ENCODE results near the gene PDGFD.

Gene PDGFD

DNA sequence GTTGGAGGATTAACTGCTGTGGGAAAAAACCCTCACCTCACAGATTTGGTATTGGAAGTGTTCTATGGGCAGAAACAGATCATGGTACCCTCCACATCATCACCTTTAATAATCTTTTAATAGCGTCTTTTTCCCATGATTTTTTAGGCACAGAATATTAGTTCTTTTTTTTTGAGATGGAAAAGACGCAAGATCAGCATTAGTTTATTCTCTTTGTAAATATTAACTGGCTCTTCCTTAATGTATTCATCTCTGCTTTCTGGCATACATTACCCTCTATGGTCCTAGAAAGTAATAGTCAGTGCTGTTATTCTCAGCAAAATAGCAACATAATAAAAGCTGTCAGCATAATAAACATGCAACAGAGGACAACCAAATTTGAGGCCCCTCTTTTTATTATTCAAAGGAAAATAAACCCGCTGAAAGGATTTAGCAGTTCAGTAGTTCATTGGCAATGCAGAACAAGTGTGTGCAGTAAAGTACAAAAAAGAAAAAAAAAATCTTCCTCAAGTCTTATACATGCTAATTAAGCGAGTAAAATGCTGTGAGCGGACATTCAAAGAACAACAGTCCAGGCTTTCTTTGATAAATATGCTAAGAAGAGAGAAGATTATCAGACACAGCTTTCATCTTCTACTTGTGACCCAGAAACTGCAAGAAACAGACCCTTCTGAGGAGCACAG is 165.0 kb downstream of the PDGFD start:
- no peak for DNase-seq (ENCODE audit: low spot score)
- Histone ChIP-seq H3K27ac (no peak overlapping the region), H3K4me3 (no peak overlapping the region)
- TF ChIP-seq, protein P1, sequence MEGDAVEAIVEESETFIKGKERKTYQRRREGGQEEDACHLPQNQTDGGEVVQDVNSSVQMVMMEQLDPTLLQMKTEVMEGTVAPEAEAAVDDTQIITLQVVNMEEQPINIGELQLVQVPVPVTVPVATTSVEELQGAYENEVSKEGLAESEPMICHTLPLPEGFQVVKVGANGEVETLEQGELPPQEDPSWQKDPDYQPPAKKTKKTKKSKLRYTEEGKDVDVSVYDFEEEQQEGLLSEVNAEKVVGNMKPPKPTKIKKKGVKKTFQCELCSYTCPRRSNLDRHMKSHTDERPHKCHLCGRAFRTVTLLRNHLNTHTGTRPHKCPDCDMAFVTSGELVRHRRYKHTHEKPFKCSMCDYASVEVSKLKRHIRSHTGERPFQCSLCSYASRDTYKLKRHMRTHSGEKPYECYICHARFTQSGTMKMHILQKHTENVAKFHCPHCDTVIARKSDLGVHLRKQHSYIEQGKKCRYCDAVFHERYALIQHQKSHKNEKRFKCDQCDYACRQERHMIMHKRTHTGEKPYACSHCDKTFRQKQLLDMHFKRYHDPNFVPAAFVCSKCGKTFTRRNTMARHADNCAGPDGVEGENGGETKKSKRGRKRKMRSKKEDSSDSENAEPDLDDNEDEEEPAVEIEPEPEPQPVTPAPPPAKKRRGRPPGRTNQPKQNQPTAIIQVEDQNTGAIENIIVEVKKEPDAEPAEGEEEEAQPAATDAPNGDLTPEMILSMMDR (IDR thresholded peaks at IDR 0.05), result no peak

DNA sequence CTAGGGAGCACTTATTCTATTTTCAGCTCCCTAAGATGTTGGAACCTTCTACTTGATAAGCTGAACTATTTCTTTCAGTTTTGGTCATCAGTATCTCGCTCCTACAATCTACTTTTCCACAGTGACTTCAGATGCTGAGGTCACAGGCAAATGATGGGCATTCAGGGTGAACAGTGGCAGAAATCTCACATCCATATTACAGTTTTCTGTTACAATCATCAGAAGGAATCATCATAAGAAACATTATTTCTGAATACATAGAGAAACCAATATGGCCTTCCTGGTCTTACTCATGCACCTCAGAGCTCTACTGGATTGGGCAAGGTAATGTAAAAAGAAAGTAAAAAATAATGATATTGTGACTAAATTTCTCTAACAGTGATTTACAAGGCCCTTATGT is 166.9 kb downstream of the PDGFD start:
- no peak overlapping the region for H3K27ac ChIP-seq
- TF ChIP-seq, protein P1 (IDR thresholded peaks at IDR 0.05), result no peak
- no peak for DNase-seq (ENCODE audit: low spot score)
- no peak overlapping the region for H3K4me3 ChIP-seq

DNA sequence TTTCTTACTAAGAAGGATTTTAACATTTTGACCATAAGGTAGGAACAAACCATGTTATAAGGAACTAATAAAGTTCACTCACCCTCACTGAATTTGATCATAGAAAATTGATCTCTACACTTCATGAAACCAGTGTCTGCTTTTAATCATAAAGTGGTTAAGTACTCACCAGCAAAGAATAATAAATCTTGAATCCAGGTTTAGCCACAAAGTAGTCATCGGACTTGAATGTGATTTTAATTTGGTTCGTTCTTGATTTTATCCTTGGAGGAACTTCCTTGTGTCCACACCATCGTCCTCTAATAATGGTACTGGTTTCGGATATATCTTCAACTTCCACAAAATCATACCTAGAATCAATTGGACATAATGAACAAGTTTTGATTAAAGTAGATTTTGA is 168.1 kb downstream of the PDGFD start:
- TF ChIP-seq, protein P1 (IDR thresholded peaks at IDR 0.05), result no peak

DNA sequence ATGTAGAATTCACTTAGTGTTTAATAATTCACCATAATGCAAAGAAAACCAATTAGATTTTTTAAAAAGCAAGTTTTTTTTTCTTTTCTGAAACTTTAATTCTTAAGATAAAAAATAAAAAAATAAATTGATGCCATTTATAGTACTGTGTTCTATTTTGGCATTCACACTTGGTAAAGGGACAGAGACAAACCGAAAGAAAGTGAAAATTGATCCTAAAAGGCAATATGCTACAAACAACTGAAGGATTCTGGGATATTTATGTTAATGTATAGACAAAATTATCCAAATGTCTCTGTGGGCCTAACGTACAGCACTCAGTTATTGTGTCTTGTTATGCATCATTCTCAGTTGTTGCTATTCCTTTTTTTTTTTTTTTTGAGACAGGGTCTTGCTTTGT is 169.4 kb downstream of the PDGFD start:
- TF ChIP-seq, protein P1 (IDR thresholded peaks at IDR 0.05), result no peak
- Histone ChIP-seq H3K27ac (no peak overlapping the region), H3K4me3 (no peak overlapping the region)
- no peak for DNase-seq (ENCODE audit: low spot score)

More for the DNA sequence above, 168.1 kb downstream of the PDGFD start:
- Histone ChIP-seq H3K27ac (no peak overlapping the region), H3K4me3 (no peak overlapping the region)
- DNase-seq (ENCODE audit: low spot score), result no peak

DNA sequence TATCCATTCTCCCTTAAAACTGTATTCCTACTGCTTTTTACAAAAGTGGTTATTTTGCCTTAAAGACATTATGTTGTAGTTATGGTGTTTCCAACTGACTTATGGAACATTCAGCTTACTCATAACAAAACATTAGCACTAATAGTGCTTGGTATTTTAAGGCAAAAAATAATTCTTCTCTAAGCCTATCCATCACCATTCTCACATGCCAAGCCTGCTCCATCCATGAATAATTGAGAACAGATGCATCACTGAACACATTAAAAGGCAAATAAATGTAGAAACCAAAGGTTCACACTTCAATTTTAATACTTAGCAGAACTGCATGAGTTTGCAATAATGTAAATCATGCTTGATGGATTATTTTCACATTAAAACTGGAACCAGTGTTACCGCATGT is 169.9 kb downstream of the PDGFD start:
- H3K27ac ChIP-seq, result no peak overlapping the region
- no peak overlapping the region for H3K4me3 ChIP-seq
- DNase-seq (ENCODE audit: low spot score), result no peak
- TF ChIP-seq, protein P1 (IDR thresholded peaks at IDR 0.05), result no peak

DNA sequence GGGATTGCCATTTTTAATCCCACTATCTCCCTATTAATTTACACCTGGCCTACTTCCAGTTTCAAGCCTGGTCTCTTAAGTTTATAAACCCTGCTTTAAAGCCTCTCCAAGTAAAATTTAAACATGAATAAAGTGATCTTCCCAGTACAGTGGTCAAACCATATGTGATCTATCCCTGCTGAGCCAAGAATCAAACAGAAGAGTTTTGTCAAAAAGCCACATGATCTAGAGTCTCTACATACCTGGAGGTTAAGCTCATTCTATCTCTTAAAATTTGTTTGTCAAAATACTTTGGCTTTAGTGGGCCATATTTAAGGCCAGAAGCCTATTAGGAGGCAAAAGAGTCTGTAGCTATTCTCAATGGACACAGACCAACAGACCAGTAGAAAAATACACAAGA is 170.4 kb downstream of the PDGFD start:
- DNase-seq (ENCODE audit: low spot score), result no peak
- Histone ChIP-seq H3K27ac (no peak overlapping the region), H3K4me3 (no peak overlapping the region)
- TF ChIP-seq, protein P1 (IDR thresholded peaks at IDR 0.05), result no peak

DNA sequence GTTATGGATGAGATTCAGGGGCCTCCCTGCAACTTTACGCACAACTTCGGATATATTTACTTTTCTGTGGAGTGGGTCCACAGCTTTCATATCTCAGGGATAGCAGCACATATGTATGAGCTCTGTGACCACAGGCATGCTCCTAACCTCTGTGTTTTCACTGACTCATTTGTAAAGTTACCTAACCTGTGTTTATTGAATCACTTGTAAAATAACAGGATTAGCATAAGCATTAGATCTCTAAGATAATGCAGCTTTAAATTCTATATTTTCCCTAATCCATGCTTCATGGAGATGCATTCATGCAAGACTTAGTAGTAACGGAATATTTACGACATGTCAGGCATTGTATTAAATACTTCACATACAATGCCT is 175.4 kb downstream of the PDGFD start:
- Histone ChIP-seq H3K27ac (no peak overlapping the region), H3K4me3 (no peak overlapping the region)
- DNase-seq (ENCODE audit: low spot score), result no peak
- TF ChIP-seq, protein P1 (IDR thresholded peaks at IDR 0.05), result no peak
